ENCODE measurements around the gene PIK3C2A.

PIK3C2A gene

GRCh38 chr11:17169876-17170275 is 37.9 kb downstream of the PIK3C2A start:
- Histone ChIP-seq H3K36me3 (replicated peaks) (peaks cover 12% of the 10 kb centered on the region), H3K4me3 (ENCODE audit: low read depth, low read length) (no peak overlapping the region), H3K27me3 (replicated peaks) (no peaks in the 10 kb centered on the region), H3K27ac (no peak overlapping the region)
- DNase-seq = no peak
- in situ Hi-C loops (cut with HindIII; ENCODE audit: low pct_ligation_motif_present, low sequenced_read_pairs) = no loop called here
- TF ChIP-seq CTCF (IDR thresholded peaks at IDR 0.05; ENCODE audit: low read depth, low read length, missing control alignments) = no peak

- peaks cover 12% of the 10 kb centered on the region for H3K36me3 ChIP-seq (replicated peaks)
- H3K27ac ChIP-seq = no peak overlapping the region
- H3K27me3 ChIP-seq (replicated peaks) = no peaks in the 10 kb centered on the region
- TF ChIP-seq CTCF (IDR thresholded peaks at IDR 0.05; ENCODE audit: low read depth, low read length, missing control alignments) = no peak
- in situ Hi-C loops (cut with HindIII; ENCODE audit: low pct_ligation_motif_present, low sequenced_read_pairs) = no loop called here
- H3K4me3 ChIP-seq (ENCODE audit: low read depth, low read length) = no peak overlapping the region
- DNase-seq = no peak
Observed at GRCh38 chr11:17165247-17165890, 42.4 kb downstream of the PIK3C2A start.

- Histone ChIP-seq H3K4me3 (ENCODE audit: low read depth, low read length) (no peak overlapping the region), H3K27me3 (replicated peaks) (no peaks in the 10 kb centered on the region), H3K27ac (no peak overlapping the region), H3K36me3 (replicated peaks) (peaks cover 12% of the 10 kb centered on the region)
- DNase-seq = no peak
- no peak for TF ChIP-seq CTCF (IDR thresholded peaks at IDR 0.05; ENCODE audit: low read depth, low read length, missing control alignments)
- in situ Hi-C loops (cut with HindIII; ENCODE audit: low pct_ligation_motif_present, low sequenced_read_pairs) = no loop called here
Observed at GRCh38 chr11:17164361-17165246, 43.2 kb downstream of the PIK3C2A start.

GRCh38 chr11:17163736-17164135 is 44.0 kb downstream of the PIK3C2A start:
- in situ Hi-C loops (cut with HindIII; ENCODE audit: low pct_ligation_motif_present, low sequenced_read_pairs) = no loop called here
- H3K36me3 ChIP-seq (replicated peaks) = peaks cover 6% of the 10 kb centered on the region

GRCh38 chr11:17163291-17163690 is 44.5 kb downstream of the PIK3C2A start:
- Histone ChIP-seq H3K27ac (no peak overlapping the region), H3K27me3 (replicated peaks) (no peaks in the 10 kb centered on the region), H3K4me3 (ENCODE audit: low read depth, low read length) (no peak overlapping the region), H3K36me3 (replicated peaks) (peaks cover 2% of the 10 kb centered on the region)
- no peak for TF ChIP-seq CTCF (IDR thresholded peaks at IDR 0.05; ENCODE audit: low read depth, low read length, missing control alignments)
- no peak for DNase-seq
- in situ Hi-C loops (cut with HindIII; ENCODE audit: low pct_ligation_motif_present, low sequenced_read_pairs) = no loop called here

More at GRCh38 chr11:17163736-17164135, 44.0 kb downstream of the PIK3C2A start:
- Histone ChIP-seq H3K27me3 (replicated peaks) (no peaks in the 10 kb centered on the region), H3K27ac (no peak overlapping the region), H3K4me3 (ENCODE audit: low read depth, low read length) (no peak overlapping the region)
- no peak for DNase-seq
- TF ChIP-seq CTCF (IDR thresholded peaks at IDR 0.05; ENCODE audit: low read depth, low read length, missing control alignments) = no peak
